Right atrium auricular region (tissue), 2 donors: Measurements from ENCODE around the gene ACSM3. TPM values are rescaled to one million over a fixed set of nuclear protein-coding genes. Genes with fewer than 3 reads are reported as not detected.
A peak's percentile ranks its signal among the peaks of the same experiment; 100 is the strongest.

Source experiments
- DNase-seq: peaks from one replicate; pipeline ENCODE4 v3.0.0-alpha.2; 2019; ENCODE audit warnings: low spot score
- H3K27ac ChIP-seq, 2 donors: fragments of 200-600 bp; sonication (generic); 1 replicate in 1 of 2; 2 replicates in 1 of 2; pipeline ENCODE4 v1.5.1; 2016 to 2019
- H3K27me3 ChIP-seq, 2 donors: fragments of 200-600 bp; sonication (generic); one replicate each; pipeline versions ENCODE4 v1.5.1 to v1.6.0; 2017 to 2019
- H3K36me3 ChIP-seq: fragments of 200-600 bp; sonication (generic); one replicate; pipeline ENCODE4 v1.5.1; 2016
- H3K4me1 ChIP-seq, 2 donors: fragments of 200-600 bp; sonication (generic); one replicate each; pipeline versions ENCODE4 v1.5.1 to v1.6.0; 2017 to 2019
- H3K4me3 ChIP-seq, 2 donors: fragments of 200-600 bp; sonication (generic); 1 replicate in 1 of 2; 2 replicates in 1 of 2; pipeline ENCODE4 v1.5.1; 2017 to 2019; ENCODE audit warnings: mild to moderate bottlenecking in 1 of 2, moderate library complexity in 1 of 2
- H3K9me3 ChIP-seq, 2 donors: fragments of 200-600 bp; sonication (generic); one replicate each; pipeline ENCODE4 v1.5.1; 2019
- CTCF ChIP-seq, 2 donors: fragments of 200-600 bp; sonication (generic); IDR thresholded peaks; one replicate each; pipeline ENCODE4 v1.5.1; 2019; ENCODE audit warnings: antibody characterized with exemption in 2 of 2
- total RNA-seq, 2 donors: library from RNA; depleted of rRNA; stranded (reverse); fragments of >200 nt; gene quantifications; one replicate each; pipeline ENCODE4 v1.1.0, GENCODE V29; 2016

The ACSM3 gene
- total RNA-seq, 2 donors from 2014 or later, result 15.8 to 27.0 TPM

DNA sequence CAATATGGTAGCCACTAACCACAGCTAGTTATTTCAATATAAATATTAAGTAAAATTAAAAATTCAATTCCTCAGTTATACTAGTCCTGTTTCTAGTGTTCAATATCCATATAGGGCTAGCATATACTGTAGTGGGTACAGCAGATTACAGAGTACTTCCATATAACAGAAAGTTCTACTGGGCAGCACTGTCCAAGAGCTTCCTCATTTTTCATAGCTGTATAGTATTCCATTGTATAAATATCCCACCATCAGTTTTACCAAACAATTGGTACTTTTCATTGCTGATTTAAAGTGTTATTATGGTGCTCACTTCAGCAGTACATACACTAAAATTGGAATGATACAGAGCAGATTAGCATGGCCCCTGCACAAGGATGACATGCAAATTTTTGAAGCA is 20.4 kb downstream of the ACSM3 start:
- Histone ChIP-seq H3K27me3 (no peaks in the 10 kb centered on the region), H3K9me3 (no peaks in the 10 kb centered on the region), H3K27ac (no peak overlapping the region), H3K4me3 (no peak overlapping the region), H3K36me3 (no peaks in the 10 kb centered on the region), H3K4me1 (no peaks in the 10 kb centered on the region)
- no peak for DNase-seq
- TF ChIP-seq CTCF (IDR thresholded peaks at IDR 0.05), result no peak

GRCh38 chr16:20789130-20789529 is 25.3 kb downstream of the ACSM3 start:
- Histone ChIP-seq H3K9me3 (no peaks in the 10 kb centered on the region), H3K4me1 (no peaks in the 10 kb centered on the region), H3K36me3 (no peaks in the 10 kb centered on the region), H3K27ac (no peak overlapping the region), H3K4me3 (no peak overlapping the region), H3K27me3 (no peaks in the 10 kb centered on the region)
- DNase-seq, result no peak
- TF ChIP-seq CTCF (IDR thresholded peaks at IDR 0.05), result no peak

- Histone ChIP-seq H3K9me3 (no peaks in the 10 kb centered on the region), H3K4me3 (no peak overlapping the region), H3K27ac (no peak overlapping the region), H3K4me1 (no peaks in the 10 kb centered on the region), H3K27me3 (no peaks in the 10 kb centered on the region), H3K36me3 (no peaks in the 10 kb centered on the region)
- DNase-seq, result no peak
- TF ChIP-seq CTCF (IDR thresholded peaks at IDR 0.05), result no peak
These were observed 28.3 kb downstream of the ACSM3 start for GRCh38 chr16:20791923-20792612.

DNA sequence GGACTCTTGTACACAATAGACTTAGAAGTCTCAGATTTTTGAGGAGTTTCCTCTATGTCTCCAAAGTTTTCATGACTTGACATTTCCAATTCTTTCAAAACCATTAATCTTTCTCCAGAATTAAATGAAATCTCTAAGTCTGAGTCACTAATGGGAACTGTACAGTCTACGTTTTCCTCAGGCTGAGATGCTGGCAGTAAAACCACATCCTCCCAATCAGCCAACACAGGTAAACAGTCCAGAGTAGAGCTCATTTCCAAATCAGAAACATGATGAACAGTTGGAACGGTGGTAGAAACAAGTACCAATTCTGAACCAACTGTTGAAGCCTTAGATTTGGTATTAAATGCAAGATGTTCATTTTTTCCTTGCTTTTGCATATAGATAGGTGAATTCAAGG is 34.5 kb downstream of the ACSM3 start:
- no peak for TF ChIP-seq CTCF (IDR thresholded peaks at IDR 0.05)
- no peaks in the 10 kb centered on the region for H3K27me3 ChIP-seq
- H3K36me3 ChIP-seq, result peaks cover 18% of the 10 kb centered on the region
- no peak for DNase-seq
- H3K27ac ChIP-seq, result no peak overlapping the region
- no peaks in the 10 kb centered on the region for H3K4me1 ChIP-seq
- H3K4me3 ChIP-seq, result no peak overlapping the region
- no peaks in the 10 kb centered on the region for H3K9me3 ChIP-seq

DNA sequence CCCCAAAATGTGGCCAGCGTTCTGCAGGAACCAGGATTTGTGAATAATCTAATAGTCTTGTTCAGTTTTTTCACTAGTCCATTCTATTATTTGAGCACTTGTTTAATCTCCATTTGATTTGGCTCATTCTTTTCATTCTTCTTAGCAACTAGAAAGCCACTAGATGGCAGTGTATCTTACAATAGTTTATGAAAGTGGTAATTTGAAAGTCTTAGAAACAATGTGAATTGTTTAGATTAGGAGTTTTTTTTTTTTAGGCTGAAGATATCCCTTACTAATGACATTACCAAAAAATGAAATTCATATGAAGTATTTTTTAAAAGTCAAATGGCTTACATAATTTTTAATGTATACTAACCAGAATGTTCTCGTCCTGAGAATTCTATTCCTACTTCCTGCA is 35.8 kb downstream of the ACSM3 start:
- TF ChIP-seq CTCF (IDR thresholded peaks at IDR 0.05), result peak; percentile 48 to 68
- Histone ChIP-seq H3K4me3 (no peak overlapping the region), H3K27ac (no peak overlapping the region), H3K4me1 (no peaks in the 10 kb centered on the region), H3K27me3 (no peaks in the 10 kb centered on the region), H3K36me3 (peaks cover 18% of the 10 kb centered on the region), H3K9me3 (no peaks in the 10 kb centered on the region)
- DNase-seq, result no peak

DNA sequence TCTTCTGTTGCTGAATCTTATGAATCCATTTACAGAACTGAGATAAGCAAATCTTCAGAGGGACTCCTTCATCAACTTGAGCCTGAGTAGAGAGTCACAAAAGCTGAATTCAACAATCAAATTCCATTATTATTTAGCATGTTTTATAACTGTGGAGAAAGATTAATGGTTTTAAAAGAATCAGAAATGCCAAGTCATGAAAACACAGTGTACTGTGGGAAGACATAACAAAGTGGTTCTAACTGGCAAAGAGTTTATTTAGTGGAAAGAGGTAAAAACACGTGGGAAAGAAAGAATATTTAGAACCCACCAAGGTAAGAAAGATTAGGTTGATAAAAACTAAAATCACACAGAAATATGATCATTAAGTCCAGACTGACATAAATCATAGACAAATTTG is 37.5 kb downstream of the ACSM3 start:
- Histone ChIP-seq H3K9me3 (no peaks in the 10 kb centered on the region), H3K4me3 (no peak overlapping the region), H3K4me1 (peaks cover 0 to 8% of the 10 kb centered on the region in 2 donors), H3K27ac (no peak overlapping the region), H3K27me3 (no peaks in the 10 kb centered on the region), H3K36me3 (peaks cover 18% of the 10 kb centered on the region)
- no peak for TF ChIP-seq CTCF (IDR thresholded peaks at IDR 0.05)
- DNase-seq, result no peak
